ENCODE results near the gene TCIRG1.

GRCh38 chr11:67999201-67999629 lies 39.6 kb upstream of the TCIRG1 start:
- TF ChIP-seq EZH2 (IDR thresholded peaks at IDR 0.05) (no peak), CTCF (IDR thresholded peaks at IDR 0.05) (no peak)

Measured in neural progenitor cell (in vitro differentiated cells).